ENCODE results near the gene SCNN1B. TPM values are rescaled to one million over a fixed set of nuclear protein-coding genes. Genes with fewer than 3 reads are reported as not detected.

SCNN1B gene
- total RNA-seq, 1 experiment from 2014 or later = 2.5 TPM

DNA sequence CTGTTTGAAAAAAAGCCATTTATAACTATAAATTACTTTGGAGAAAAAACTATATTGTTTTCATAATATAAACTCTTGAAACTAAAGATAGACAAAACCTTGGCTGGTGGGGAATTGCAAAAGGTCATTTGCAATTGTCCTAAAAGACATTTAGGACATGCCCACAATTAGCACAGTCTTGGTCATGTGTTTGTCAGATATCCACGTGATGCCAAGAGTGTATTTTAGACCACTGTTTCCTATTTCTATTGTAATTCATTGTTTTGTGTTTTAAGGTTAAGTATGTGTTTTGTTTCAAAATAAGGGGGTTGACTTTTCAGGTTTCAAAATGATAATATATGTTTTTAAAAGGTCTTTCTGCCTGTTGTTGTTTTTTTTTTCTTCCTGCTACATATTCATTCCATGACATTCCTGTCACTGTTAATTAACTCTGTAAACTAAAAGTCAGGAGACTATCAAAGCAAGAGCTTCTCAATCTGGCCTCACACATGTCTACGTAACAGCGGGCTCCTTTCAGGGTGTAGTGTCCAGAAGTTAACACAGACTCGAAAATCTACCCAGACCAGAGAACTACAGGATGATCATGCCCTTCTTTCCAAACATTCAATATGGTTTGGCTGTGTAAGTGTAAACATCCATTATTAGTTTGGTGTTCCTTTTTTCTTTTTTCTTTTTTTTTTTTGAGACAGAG lies 92.2 kb downstream of the SCNN1B start:
- ChIA-PET CTCF (no interaction called here), POLR2A (ENCODE audit: low non-redundant PET) (no interaction called here)
- no peak overlapping the region for H3K27ac ChIP-seq (ENCODE audit: low read depth, low read length, poor library complexity, severe bottlenecking)
- intact Hi-C loops (cut with micrococcal nuclease; ENCODE audit: unreplicated experiment) = no loop called here
- peaks cover 48% of the 10 kb centered on the region for H3K36me3 ChIP-seq (ENCODE audit: insufficient read depth, low read length, poor library complexity, severe bottlenecking)
- H3K4me1 ChIP-seq (ENCODE audit: insufficient read depth, low read length, poor library complexity, severe bottlenecking) = no peaks in the 10 kb centered on the region
- no peak overlapping the region for H3K4me3 ChIP-seq (ENCODE audit: low read depth, low read length, poor library complexity, severe bottlenecking)
- DNase-seq (ENCODE audit: low spot score) = no peak
- TF ChIP-seq EZH2 (IDR thresholded peaks at IDR 0.05; ENCODE audit: borderline replicate concordance, low read depth, low read length, poor library complexity, severe bottlenecking) = no peak
- TF ChIP-seq, protein P1, sequence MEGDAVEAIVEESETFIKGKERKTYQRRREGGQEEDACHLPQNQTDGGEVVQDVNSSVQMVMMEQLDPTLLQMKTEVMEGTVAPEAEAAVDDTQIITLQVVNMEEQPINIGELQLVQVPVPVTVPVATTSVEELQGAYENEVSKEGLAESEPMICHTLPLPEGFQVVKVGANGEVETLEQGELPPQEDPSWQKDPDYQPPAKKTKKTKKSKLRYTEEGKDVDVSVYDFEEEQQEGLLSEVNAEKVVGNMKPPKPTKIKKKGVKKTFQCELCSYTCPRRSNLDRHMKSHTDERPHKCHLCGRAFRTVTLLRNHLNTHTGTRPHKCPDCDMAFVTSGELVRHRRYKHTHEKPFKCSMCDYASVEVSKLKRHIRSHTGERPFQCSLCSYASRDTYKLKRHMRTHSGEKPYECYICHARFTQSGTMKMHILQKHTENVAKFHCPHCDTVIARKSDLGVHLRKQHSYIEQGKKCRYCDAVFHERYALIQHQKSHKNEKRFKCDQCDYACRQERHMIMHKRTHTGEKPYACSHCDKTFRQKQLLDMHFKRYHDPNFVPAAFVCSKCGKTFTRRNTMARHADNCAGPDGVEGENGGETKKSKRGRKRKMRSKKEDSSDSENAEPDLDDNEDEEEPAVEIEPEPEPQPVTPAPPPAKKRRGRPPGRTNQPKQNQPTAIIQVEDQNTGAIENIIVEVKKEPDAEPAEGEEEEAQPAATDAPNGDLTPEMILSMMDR (conservative IDR thresholded peaks at IDR 0.05; ENCODE audit: low read depth, low read length) = no peak
- BruUV-seq (replicated peaks) = no TSS peak
- H3K9me3 ChIP-seq (ENCODE audit: low read depth, low read length, poor library complexity, severe bottlenecking) = no peaks in the 10 kb centered on the region
- no peaks in the 10 kb centered on the region for H3K27me3 ChIP-seq (replicated peaks; ENCODE audit: insufficient read depth, low read depth, low read length, poor library complexity)

DNA sequence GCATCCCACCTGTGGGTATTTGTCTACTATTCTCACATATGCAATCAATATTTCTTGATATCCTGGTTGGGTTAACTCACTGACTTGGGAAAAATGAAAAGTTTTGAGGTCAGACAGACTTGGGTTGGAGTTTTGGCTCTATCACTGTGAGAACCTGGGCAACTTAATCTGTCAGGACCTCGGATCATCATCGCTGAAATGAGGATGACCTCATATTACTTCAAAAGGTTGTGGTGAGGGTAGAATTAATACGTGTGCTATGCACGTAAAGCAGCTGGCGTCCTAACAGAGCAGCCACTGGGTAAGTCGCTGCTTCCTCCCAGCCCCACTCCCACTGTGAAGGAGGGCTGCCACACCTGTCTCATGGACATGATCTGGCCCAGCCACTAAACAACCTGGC lies 93.6 kb downstream of the SCNN1B start:
- POLR2A ChIA-PET (ENCODE audit: low non-redundant PET) = no interaction called here
- BruUV-seq (replicated peaks) = no TSS peak

DNA sequence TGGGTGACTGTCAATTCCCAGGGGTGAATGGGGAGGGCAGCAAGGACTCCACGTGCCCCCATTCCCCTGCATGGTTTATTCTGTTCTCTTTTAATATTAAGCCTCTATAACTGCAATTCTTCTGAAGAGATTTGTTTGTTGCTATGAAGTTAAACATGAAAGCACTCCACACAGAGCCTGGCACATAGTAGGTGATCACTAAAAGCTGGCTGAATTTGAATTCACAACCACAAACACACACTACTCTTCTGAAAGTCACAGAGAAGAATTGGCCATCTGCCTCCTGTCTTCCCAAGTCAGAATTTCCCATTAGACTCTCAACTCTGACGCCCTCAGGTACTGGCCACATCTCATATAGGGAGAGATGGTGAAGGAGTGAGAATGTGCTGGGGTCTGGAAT lies 95.4 kb downstream of the SCNN1B start:
- H3K9me3 ChIP-seq (ENCODE audit: low read depth, low read length, poor library complexity, severe bottlenecking) = no peaks in the 10 kb centered on the region
- no peaks in the 10 kb centered on the region for H3K4me1 ChIP-seq (ENCODE audit: insufficient read depth, low read length, poor library complexity, severe bottlenecking)
- CTCF ChIA-PET = no interaction called here

More for the DNA sequence above, 93.6 kb downstream of the SCNN1B start:
- intact Hi-C loops (cut with micrococcal nuclease; ENCODE audit: unreplicated experiment) = no loop called here
- Histone ChIP-seq H3K4me3 (ENCODE audit: low read depth, low read length, poor library complexity, severe bottlenecking) (no peak overlapping the region), H3K4me1 (ENCODE audit: insufficient read depth, low read length, poor library complexity, severe bottlenecking) (no peaks in the 10 kb centered on the region), H3K27me3 (replicated peaks; ENCODE audit: insufficient read depth, low read depth, low read length, poor library complexity) (no peaks in the 10 kb centered on the region), H3K9me3 (ENCODE audit: low read depth, low read length, poor library complexity, severe bottlenecking) (no peaks in the 10 kb centered on the region), H3K27ac (ENCODE audit: low read depth, low read length, poor library complexity, severe bottlenecking) (no peak overlapping the region), H3K36me3 (ENCODE audit: insufficient read depth, low read length, poor library complexity, severe bottlenecking) (peaks cover 58% of the 10 kb centered on the region)
- TF ChIP-seq, protein P1 (conservative IDR thresholded peaks at IDR 0.05; ENCODE audit: low read depth, low read length) = no peak
- TF ChIP-seq EZH2 (IDR thresholded peaks at IDR 0.05; ENCODE audit: borderline replicate concordance, low read depth, low read length, poor library complexity, severe bottlenecking) = no peak
- CTCF ChIA-PET = no interaction called here
- no peak for DNase-seq (ENCODE audit: low spot score)

More for the DNA sequence above, 95.4 kb downstream of the SCNN1B start:
- TF ChIP-seq, protein P1 (conservative IDR thresholded peaks at IDR 0.05; ENCODE audit: low read depth, low read length) = no peak
- no peak for TF ChIP-seq EZH2 (IDR thresholded peaks at IDR 0.05; ENCODE audit: borderline replicate concordance, low read depth, low read length, poor library complexity, severe bottlenecking)
- no peak for DNase-seq (ENCODE audit: low spot score)
- intact Hi-C loops (cut with micrococcal nuclease; ENCODE audit: unreplicated experiment) = no loop called here
- H3K27me3 ChIP-seq (replicated peaks; ENCODE audit: insufficient read depth, low read depth, low read length, poor library complexity) = no peaks in the 10 kb centered on the region
- H3K27ac ChIP-seq (ENCODE audit: low read depth, low read length, poor library complexity, severe bottlenecking) = no peak overlapping the region
- H3K4me3 ChIP-seq (ENCODE audit: low read depth, low read length, poor library complexity, severe bottlenecking) = no peak overlapping the region
- BruUV-seq (replicated peaks) = no TSS peak
- POLR2A ChIA-PET (ENCODE audit: low non-redundant PET) = no interaction called here
- H3K36me3 ChIP-seq (ENCODE audit: insufficient read depth, low read length, poor library complexity, severe bottlenecking) = peaks cover 59% of the 10 kb centered on the region
